PFSK-1 (cell line): ENCODE measurements around the gene SLC19A1.

Experiments used
- FOXP2 ChIP-seq: optimal IDR thresholded peaks from 2 replicates; pipeline ENCODE3; 2011; ENCODE audit warnings: borderline replicate concordance, control low read depth, inconsistent platforms; ENCODE audit not compliant: insufficient read depth; ENCODE audit errors: extremely low read length, extremely low read depth
- POLR2AphosphoS5 ChIP-seq: IDR thresholded peaks from 2 replicates; pipeline ENCODE4 v1.6.1; 2012; ENCODE audit warnings: low read depth, mild to moderate bottlenecking, control low read depth, low read length, moderate library complexity
- REST ChIP-seq, 2 experiments: IDR thresholded peaks; 2 replicates each; pipeline versions ENCODE4 v1.6.1 to v1.8.0; 2011 to 2012; ENCODE audit warnings: low read depth in 2 of 2, low read length in 2 of 2, control low read depth in 1 of 2, inconsistent platforms in 1 of 2, mild to moderate bottlenecking in 1 of 2, moderate library complexity in 1 of 2; ENCODE audit not compliant: insufficient read depth in 1 of 2
- SIN3A ChIP-seq: IDR thresholded peaks from 2 replicates; pipeline ENCODE4 v1.6.1; 2012; ENCODE audit warnings: mild to moderate bottlenecking, low read length, moderate library complexity, borderline replicate concordance; ENCODE audit not compliant: insufficient read depth
- TAF1 ChIP-seq: IDR thresholded peaks from 2 replicates; pipeline ENCODE4 v1.6.1; 2012; ENCODE audit warnings: low read length, control low read depth, borderline replicate concordance; ENCODE audit not compliant: insufficient read depth

Gene SLC19A1

GRCh38 chr21:45453308-45453950, 88.8 kb downstream of the SLC19A1 start:
- no peak for TF ChIP-seq REST (IDR thresholded peaks at IDR 0.05; ENCODE audit: insufficient read depth in 1 of 2, low read depth in 2 of 2, low read length in 2 of 2)
- TF ChIP-seq SIN3A, result no peak
- no peak for TF ChIP-seq FOXP2
- no peak for TF ChIP-seq POLR2AphosphoS5
- no peak for TF ChIP-seq TAF1

- no peak for TF ChIP-seq FOXP2
- no peak for TF ChIP-seq POLR2AphosphoS5
- no peak for TF ChIP-seq REST (IDR thresholded peaks at IDR 0.05; ENCODE audit: insufficient read depth in 1 of 2, low read depth in 2 of 2, low read length in 2 of 2)
- TF ChIP-seq TAF1, result no peak
- no peak for TF ChIP-seq SIN3A
These were observed 89.4 kb downstream of the SLC19A1 start for GRCh38 chr21:45452696-45453307.

DNA sequence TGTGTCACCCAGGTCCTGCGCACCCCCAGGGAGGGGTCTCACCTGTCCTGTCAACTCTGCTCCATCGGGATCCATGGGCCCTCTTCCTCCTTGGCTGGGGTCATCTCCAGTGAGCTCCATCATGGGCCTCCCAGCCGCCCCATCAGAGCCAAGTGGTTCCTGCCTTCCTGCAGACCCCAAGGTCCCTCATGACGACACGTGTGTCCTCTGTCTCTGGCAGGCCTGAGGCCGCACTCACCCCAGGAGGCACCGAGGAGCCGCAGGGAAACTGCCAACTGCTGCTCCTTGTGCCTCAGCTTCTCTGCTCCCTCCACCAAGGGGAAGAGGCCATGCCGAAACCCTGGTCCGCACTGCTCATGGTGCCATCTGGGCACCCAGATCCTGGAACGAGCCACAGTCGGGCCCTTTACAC, 90.5 kb downstream of the SLC19A1 start:
- TF ChIP-seq SIN3A (no peak), REST (IDR thresholded peaks at IDR 0.05; ENCODE audit: insufficient read depth in 1 of 2, low read depth in 2 of 2, low read length in 2 of 2) (no peak), POLR2AphosphoS5 (no peak), FOXP2 (no peak), TAF1 (no peak)

GRCh38 chr21:45451091-45451740, 91.0 kb downstream of the SLC19A1 start:
- TF ChIP-seq TAF1, result no peak
- no peak for TF ChIP-seq POLR2AphosphoS5
- no peak for TF ChIP-seq FOXP2
- no peak for TF ChIP-seq SIN3A
- no peak for TF ChIP-seq REST (IDR thresholded peaks at IDR 0.05; ENCODE audit: insufficient read depth in 1 of 2, low read depth in 2 of 2, low read length in 2 of 2)
